Measurements from ENCODE around the gene MYH13. TPM values are rescaled to one million over a fixed set of nuclear protein-coding genes. Genes with fewer than 3 reads are reported as not detected.

Gene MYH13
- polyA plus RNA-seq, 1 of the 3 experiments (the other 2 are of a cell fraction) = not detected

- Histone ChIP-seq H3K4me3 (ENCODE audit: low read depth in 2 of 2, low read length in 1 of 2) (no peak overlapping the region), H3F3A (replicated peaks; ENCODE audit: insufficient read depth) (no peaks in the 10 kb centered on the region), H4K20me1 (ENCODE audit: insufficient read depth) (no peaks in the 10 kb centered on the region), H2AFZ (ENCODE audit: low read depth) (no peak overlapping the region), H3K4me2 (no peak overlapping the region), H3K9ac (no peak overlapping the region), H3K27me3 (ENCODE audit: insufficient read depth) (no peaks in the 10 kb centered on the region; the same call in 1 of the 2 replicates), H3K36me3 (replicated peaks in 1 of 2; ENCODE audit: control insufficient read depth in 1 of 2, insufficient read depth in 2 of 2, low read length in 1 of 2) (no peaks in the 10 kb centered on the region), H3K9me2 (no peaks in the 10 kb centered on the region), H3K79me2 (ENCODE audit: insufficient read depth) (no peaks in the 10 kb centered on the region), H3K9me3 (no peaks in the 10 kb centered on the region), H3K27ac (ENCODE audit: low read depth in 2 of 2, low read length in 1 of 2) (no peak overlapping the region), H3K4me1 (ENCODE audit: control insufficient read depth in 1 of 2, insufficient read depth in 2 of 2, low read depth in 1 of 2, low read length in 1 of 2) (no peaks in the 10 kb centered on the region)
- DNase-seq = no peak
- TF ChIP-seq JUND (IDR thresholded peaks at IDR 0.05) (no peak), MAX (IDR thresholded peaks at IDR 0.05; ENCODE audit: low read depth) (no peak), CHD2 (IDR thresholded peaks at IDR 0.05; ENCODE audit: low read length, partially characterized antibody) (no peak), FOXJ3 (CRISPR knock-in tag; IDR thresholded peaks at IDR 0.05) (no peak), SIN3A (IDR thresholded peaks at IDR 0.05; ENCODE audit: borderline replicate concordance, low read depth, low read length) (no peak), POLR2AphosphoS5 (IDR thresholded peaks at IDR 0.05; ENCODE audit: low read depth, low read length) (no peak), GATA2 (CRISPR knock-in tag; IDR thresholded peaks at IDR 0.05) (no peak), ZBTB33 (IDR thresholded peaks at IDR 0.05; ENCODE audit: borderline replicate concordance, low read depth) (no peak)
- 16% methylated on average over 6 of the region's 6 CpGs for WGBS (ENCODE audit: low lambda C conversion rate)
- ChIA-PET CTCF (interaction anchor here (0.7 kb wide), 1 partner anchor 626 kb away, joined by 5 read pairs; no protein-coding TSS in a partner anchor), POLR2A (no interaction called here)
These were observed 21.5 kb upstream of the MYH13 start for GRCh38 chr17:10394201-10394887.

DNA sequence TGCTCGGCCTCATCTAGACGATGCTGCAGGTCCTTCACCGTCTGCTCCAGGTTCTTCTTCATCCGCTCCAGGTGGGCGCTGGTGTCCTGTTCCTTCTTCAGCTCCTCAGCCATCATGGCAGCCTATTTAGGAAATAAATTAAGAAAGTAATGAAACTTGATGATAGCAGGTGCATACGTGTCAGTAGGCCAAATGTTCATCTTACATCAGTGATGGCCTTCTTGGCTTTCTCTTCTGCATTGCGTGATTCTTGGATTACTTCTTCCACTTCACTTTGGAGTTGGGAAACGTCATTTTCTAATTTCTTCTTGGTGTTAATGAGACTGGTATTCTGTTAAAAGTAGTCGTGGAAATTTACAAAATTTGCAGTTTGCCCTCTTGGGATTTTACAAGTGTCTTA, 20.1 kb upstream of the MYH13 start:
- no peak overlapping the region for H2AFZ ChIP-seq (ENCODE audit: low read depth)
- no peaks in the 10 kb centered on the region for H3K9me3 ChIP-seq
- DNase-seq = no peak
- no peaks in the 10 kb centered on the region for H3F3A ChIP-seq (replicated peaks; ENCODE audit: insufficient read depth)
- no peaks in the 10 kb centered on the region for H3K4me1 ChIP-seq (ENCODE audit: control insufficient read depth in 1 of 2, insufficient read depth in 2 of 2, low read depth in 1 of 2, low read length in 1 of 2)
- no peaks in the 10 kb centered on the region for H4K20me1 ChIP-seq (ENCODE audit: insufficient read depth)
- CTCF ChIA-PET = no interaction called here
- no peak overlapping the region for H3K4me2 ChIP-seq
- H3K9ac ChIP-seq = no peak overlapping the region
- no peak overlapping the region for H3K4me3 ChIP-seq (ENCODE audit: low read depth in 2 of 2, low read length in 1 of 2)
- no peaks in the 10 kb centered on the region for H3K79me2 ChIP-seq (ENCODE audit: insufficient read depth)
- no peak overlapping the region for H3K27ac ChIP-seq (ENCODE audit: low read depth in 2 of 2, low read length in 1 of 2)
- POLR2A ChIA-PET = no interaction called here
- H3K9me2 ChIP-seq = no peaks in the 10 kb centered on the region
- H3K36me3 ChIP-seq (replicated peaks in 1 of 2; ENCODE audit: control insufficient read depth in 1 of 2, insufficient read depth in 2 of 2, low read length in 1 of 2) = no peaks in the 10 kb centered on the region
- H3K27me3 ChIP-seq (ENCODE audit: insufficient read depth) = no peaks in the 10 kb centered on the region; the same call in 1 of the 2 replicates
- 21% methylated on average over 9 of the region's 9 CpGs for WGBS (ENCODE audit: low lambda C conversion rate)
- TF ChIP-seq FOSL2 (IDR thresholded peaks at IDR 0.05; ENCODE audit: borderline replicate concordance, low read depth) (no peak), POLR2AphosphoS5 (IDR thresholded peaks at IDR 0.05; ENCODE audit: low read depth, low read length) (no peak), EP300 (IDR thresholded peaks at IDR 0.05; ENCODE audit: borderline replicate concordance in 1 of 2, low read depth in 1 of 2, low read length in 1 of 2) (no peak), NFIC (IDR thresholded peaks at IDR 0.05; ENCODE audit: borderline replicate concordance) (no peak), GATA2 (CRISPR knock-in tag; IDR thresholded peaks at IDR 0.05) (no peak), NRF1 (IDR thresholded peaks at IDR 0.05; ENCODE audit: low read depth, low read length) (no peak), USF1 (IDR thresholded peaks at IDR 0.05; ENCODE audit: borderline replicate concordance, low read depth) (no peak), GABPA (IDR thresholded peaks at IDR 0.05; ENCODE audit: low read depth) (no peak), ELF1 (IDR thresholded peaks at IDR 0.05) (no peak), FOXM1 (IDR thresholded peaks at IDR 0.05; ENCODE audit: low read depth) (no peak), TAF1 (IDR thresholded peaks at IDR 0.05; ENCODE audit: borderline replicate concordance, low read depth, low read length) (no peak), CTCF (IDR thresholded peaks at IDR 0.05) (no peak)
- TF ChIP-seq, protein P1, sequence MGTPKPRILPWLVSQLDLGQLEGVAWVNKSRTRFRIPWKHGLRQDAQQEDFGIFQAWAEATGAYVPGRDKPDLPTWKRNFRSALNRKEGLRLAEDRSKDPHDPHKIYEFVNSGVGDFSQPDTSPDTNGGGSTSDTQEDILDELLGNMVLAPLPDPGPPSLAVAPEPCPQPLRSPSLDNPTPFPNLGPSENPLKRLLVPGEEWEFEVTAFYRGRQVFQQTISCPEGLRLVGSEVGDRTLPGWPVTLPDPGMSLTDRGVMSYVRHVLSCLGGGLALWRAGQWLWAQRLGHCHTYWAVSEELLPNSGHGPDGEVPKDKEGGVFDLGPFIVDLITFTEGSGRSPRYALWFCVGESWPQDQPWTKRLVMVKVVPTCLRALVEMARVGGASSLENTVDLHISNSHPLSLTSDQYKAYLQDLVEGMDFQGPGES (IDR thresholded peaks at IDR 0.05; ENCODE audit: low read depth, low read length) = no peak

Measured in SK-N-SH (cell line).